ENCODE data around the gene SEL1L3. TPM values are rescaled to one million over a fixed set of nuclear protein-coding genes. Genes with fewer than 3 reads are reported as not detected.

The SEL1L3 gene
- total RNA-seq, 1 donor = 83.6 TPM

DNA sequence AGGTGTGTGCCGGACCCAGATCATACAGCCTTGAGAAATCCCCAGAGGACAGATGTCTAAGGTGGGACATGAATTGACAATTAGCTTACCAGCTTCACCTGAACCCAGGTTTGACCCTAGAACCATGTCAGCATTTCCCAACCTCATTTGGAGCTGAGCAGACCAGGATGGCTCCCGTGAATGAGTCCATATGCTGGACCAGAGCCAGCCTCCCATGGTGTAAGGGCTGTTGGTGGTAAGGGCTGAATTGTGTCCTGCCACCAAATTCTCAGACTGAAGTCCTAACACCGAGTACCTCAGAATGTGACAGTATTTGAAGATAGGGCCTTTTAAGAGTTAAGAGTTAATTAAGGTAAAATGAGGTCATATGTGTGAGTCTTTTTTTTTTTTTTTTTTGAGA, 118.8 kb downstream of the SEL1L3 start:
- Histone ChIP-seq H3K27me3 (ENCODE audit: insufficient read depth, low read length) (no peaks in the 10 kb centered on the region), H3K4me2 (ENCODE audit: insufficient read depth, low read length) (no peak overlapping the region), H3K79me2 (ENCODE audit: insufficient read depth, low read length) (no peaks in the 10 kb centered on the region), H3K9me3 (ENCODE audit: low read depth, low read length) (no peaks in the 10 kb centered on the region), H3K36me3 (ENCODE audit: insufficient read depth, low read length) (peaks cover 7% of the 10 kb centered on the region), H3K4me1 (ENCODE audit: insufficient read depth, low read length) (no peaks in the 10 kb centered on the region), H3K4me3 (ENCODE audit: insufficient read depth, low read length) (no peak overlapping the region), H4K20me1 (ENCODE audit: insufficient read depth, low read length) (no peaks in the 10 kb centered on the region), H2AFZ (ENCODE audit: low read length) (no peak overlapping the region), H3K27ac (ENCODE audit: low read depth, low read length) (no peak overlapping the region)
- DNase-seq (ENCODE audit: insufficient read length, low spot score, missing footprints) = peak; percentile 34
- TF ChIP-seq, protein P1, sequence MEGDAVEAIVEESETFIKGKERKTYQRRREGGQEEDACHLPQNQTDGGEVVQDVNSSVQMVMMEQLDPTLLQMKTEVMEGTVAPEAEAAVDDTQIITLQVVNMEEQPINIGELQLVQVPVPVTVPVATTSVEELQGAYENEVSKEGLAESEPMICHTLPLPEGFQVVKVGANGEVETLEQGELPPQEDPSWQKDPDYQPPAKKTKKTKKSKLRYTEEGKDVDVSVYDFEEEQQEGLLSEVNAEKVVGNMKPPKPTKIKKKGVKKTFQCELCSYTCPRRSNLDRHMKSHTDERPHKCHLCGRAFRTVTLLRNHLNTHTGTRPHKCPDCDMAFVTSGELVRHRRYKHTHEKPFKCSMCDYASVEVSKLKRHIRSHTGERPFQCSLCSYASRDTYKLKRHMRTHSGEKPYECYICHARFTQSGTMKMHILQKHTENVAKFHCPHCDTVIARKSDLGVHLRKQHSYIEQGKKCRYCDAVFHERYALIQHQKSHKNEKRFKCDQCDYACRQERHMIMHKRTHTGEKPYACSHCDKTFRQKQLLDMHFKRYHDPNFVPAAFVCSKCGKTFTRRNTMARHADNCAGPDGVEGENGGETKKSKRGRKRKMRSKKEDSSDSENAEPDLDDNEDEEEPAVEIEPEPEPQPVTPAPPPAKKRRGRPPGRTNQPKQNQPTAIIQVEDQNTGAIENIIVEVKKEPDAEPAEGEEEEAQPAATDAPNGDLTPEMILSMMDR (IDR thresholded peaks at IDR 0.05; ENCODE audit: extremely low read depth, low read depth, low read length) = no peak

DNA sequence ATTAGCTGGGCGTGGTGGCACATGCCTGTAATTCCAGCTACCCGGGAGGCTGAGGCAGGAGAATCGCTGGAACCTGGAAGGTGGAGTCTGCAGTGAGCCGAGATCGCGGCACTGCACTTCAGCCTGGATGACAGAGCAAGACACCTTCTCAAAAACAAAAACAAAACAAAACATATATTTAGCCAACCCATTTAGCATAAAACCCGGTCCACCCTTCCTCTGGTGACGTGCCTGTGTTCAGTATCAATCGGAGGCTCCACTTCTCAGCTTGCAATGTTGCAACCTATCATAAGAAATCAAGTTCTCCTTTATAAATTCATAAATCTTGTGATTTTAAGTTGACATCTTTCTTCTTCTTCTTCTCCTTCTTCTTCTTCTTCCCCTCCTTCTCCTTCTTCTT, 133.2 kb downstream of the SEL1L3 start:
- Histone ChIP-seq H3K9me3 (ENCODE audit: low read depth, low read length) (no peaks in the 10 kb centered on the region), H3K4me3 (ENCODE audit: insufficient read depth, low read length) (no peak overlapping the region), H3K79me2 (ENCODE audit: insufficient read depth, low read length) (no peaks in the 10 kb centered on the region), H2AFZ (ENCODE audit: low read length) (no peak overlapping the region), H3K27me3 (ENCODE audit: insufficient read depth, low read length) (no peaks in the 10 kb centered on the region), H3K4me2 (ENCODE audit: insufficient read depth, low read length) (no peak overlapping the region), H3K27ac (ENCODE audit: low read depth, low read length) (no peak overlapping the region), H4K20me1 (ENCODE audit: insufficient read depth, low read length) (no peaks in the 10 kb centered on the region), H3K4me1 (ENCODE audit: insufficient read depth, low read length) (no peaks in the 10 kb centered on the region), H3K36me3 (ENCODE audit: insufficient read depth, low read length) (no peaks in the 10 kb centered on the region)
- DNase-seq (ENCODE audit: insufficient read length, low spot score, missing footprints) = no peak
- TF ChIP-seq, protein P1 (IDR thresholded peaks at IDR 0.05; ENCODE audit: extremely low read depth, low read depth, low read length) = no peak

DNA sequence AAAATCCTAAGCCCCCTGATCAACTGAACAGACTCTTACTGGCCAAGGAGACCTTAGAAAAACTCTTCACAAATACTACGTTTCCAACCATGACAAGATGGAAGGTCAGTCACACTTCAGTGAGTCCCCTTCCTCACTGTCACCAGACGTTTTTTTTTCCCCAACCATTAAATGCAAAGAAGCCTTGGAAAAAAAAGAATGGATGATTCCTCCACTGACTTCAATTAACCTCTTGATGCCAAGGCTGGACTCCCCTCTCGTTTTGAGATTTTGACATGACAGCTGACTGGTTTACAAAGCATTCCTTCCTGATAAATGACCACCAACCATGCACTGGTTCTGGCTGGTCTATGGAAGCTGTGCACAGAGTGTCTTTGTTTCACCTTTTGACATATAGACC, 133.9 kb downstream of the SEL1L3 start:
- H4K20me1 ChIP-seq (ENCODE audit: insufficient read depth, low read length) = no peaks in the 10 kb centered on the region
- no peak overlapping the region for H3K27ac ChIP-seq (ENCODE audit: low read depth, low read length)
- H3K4me2 ChIP-seq (ENCODE audit: insufficient read depth, low read length) = no peak overlapping the region
- no peak for DNase-seq (ENCODE audit: insufficient read length, low spot score, missing footprints)
- no peaks in the 10 kb centered on the region for H3K4me1 ChIP-seq (ENCODE audit: insufficient read depth, low read length)
- no peak overlapping the region for H3K4me3 ChIP-seq (ENCODE audit: insufficient read depth, low read length)
- no peaks in the 10 kb centered on the region for H3K79me2 ChIP-seq (ENCODE audit: insufficient read depth, low read length)
- H3K36me3 ChIP-seq (ENCODE audit: insufficient read depth, low read length) = no peaks in the 10 kb centered on the region
- TF ChIP-seq, protein P1 (IDR thresholded peaks at IDR 0.05; ENCODE audit: extremely low read depth, low read depth, low read length) = no peak
- H3K9me3 ChIP-seq (ENCODE audit: low read depth, low read length) = no peaks in the 10 kb centered on the region
- H2AFZ ChIP-seq (ENCODE audit: low read length) = no peak overlapping the region
- H3K27me3 ChIP-seq (ENCODE audit: insufficient read depth, low read length) = no peaks in the 10 kb centered on the region

DNA sequence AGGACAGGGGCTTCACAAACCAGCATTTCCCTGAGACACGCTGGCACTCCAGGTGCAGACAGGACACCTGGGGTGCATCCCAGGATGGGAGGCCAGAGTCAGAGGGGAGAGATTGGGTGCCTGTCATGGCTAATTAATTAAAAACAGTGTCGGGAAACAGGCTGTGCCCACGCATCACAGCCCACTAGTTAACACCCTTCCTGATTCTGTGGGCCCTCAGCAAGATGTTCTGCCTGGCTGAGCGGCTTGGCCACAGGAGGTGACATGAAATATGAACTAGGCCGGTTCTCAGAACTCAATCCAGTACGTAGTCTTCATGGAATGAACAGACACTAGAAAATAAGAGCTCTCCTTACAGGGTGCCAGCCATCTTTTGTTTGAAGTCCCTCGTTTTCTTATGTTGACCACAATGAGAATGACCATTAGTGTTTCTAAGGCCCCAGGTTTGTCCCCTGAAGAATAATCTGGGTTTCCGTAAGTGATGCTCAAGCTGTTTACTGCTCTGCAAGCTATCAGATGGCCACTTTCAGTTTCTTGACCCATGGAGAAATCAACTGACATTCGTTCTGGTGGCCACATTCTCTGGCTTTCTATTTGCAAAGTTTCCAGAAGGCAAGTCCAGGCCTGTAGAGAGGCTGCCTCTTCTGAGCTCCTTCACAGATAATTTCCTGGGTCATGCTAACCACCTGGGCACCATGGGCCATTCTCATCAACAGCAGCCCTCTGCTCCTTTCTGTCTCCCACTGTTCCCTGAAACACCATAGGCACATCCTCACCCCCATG, 134.9 kb downstream of the SEL1L3 start:
- no peaks in the 10 kb centered on the region for H3K27me3 ChIP-seq (ENCODE audit: insufficient read depth, low read length)
- H3K4me3 ChIP-seq (ENCODE audit: insufficient read depth, low read length) = no peak overlapping the region
- no peaks in the 10 kb centered on the region for H3K79me2 ChIP-seq (ENCODE audit: insufficient read depth, low read length)
- no peaks in the 10 kb centered on the region for H4K20me1 ChIP-seq (ENCODE audit: insufficient read depth, low read length)
- H3K4me2 ChIP-seq (ENCODE audit: insufficient read depth, low read length) = no peak overlapping the region
- no peak for DNase-seq (ENCODE audit: insufficient read length, low spot score, missing footprints)
- TF ChIP-seq, protein P1 (IDR thresholded peaks at IDR 0.05; ENCODE audit: extremely low read depth, low read depth, low read length) = no peak
- H3K4me1 ChIP-seq (ENCODE audit: insufficient read depth, low read length) = no peaks in the 10 kb centered on the region
- H3K27ac ChIP-seq (ENCODE audit: low read depth, low read length) = no peak overlapping the region
- no peaks in the 10 kb centered on the region for H3K9me3 ChIP-seq (ENCODE audit: low read depth, low read length)
- no peaks in the 10 kb centered on the region for H3K36me3 ChIP-seq (ENCODE audit: insufficient read depth, low read length)
- H2AFZ ChIP-seq (ENCODE audit: low read length) = no peak overlapping the region

Data from osteoblast (primary cell).